Lower leg skin (tissue), 4 donors: ENCODE measurements around the gene GNAS. TPM values are rescaled to one million over a fixed set of nuclear protein-coding genes. Genes with fewer than 3 reads are reported as not detected.

Experiments
- DNase-seq, 2 donors: peaks; one replicate each; pipeline ENCODE4 v3.0.0-alpha.2; 2019; ENCODE audit warnings: low spot score in 2 of 2
- H3K4me3 ChIP-seq: fragments of 200-600 bp; sonication (generic); 2 replicates; pipeline ENCODE4 v1.5.1; 2017; ENCODE audit warnings: mild to moderate bottlenecking, low read depth; ENCODE audit not compliant: poor library complexity, severe bottlenecking
- POLR2A ChIP-seq, 2 donors: fragments of 450-650 bp; IDR thresholded peaks; one replicate each; pipeline ENCODE4 v1.6.1; 2016 to 2017; ENCODE audit warnings: antibody characterized with exemption in 2 of 2, mild to moderate bottlenecking in 1 of 2, moderate library complexity in 1 of 2
- WGBS, 2 donors: methylation state at CpG; one replicate each; pipeline ENCODE4 v1.1.5; 2018; 5-methylcytosine and 5-hydroxymethylcytosine counted together
- intact Hi-C: fragments of 100-400 bp; cut with DNase I; formaldehyde crosslinking; loops from one replicate; pipeline ENCODE4 v1.15.0; 2023; ENCODE audit warnings: low total_unique reads
- total RNA-seq, 4 donors: library from RNA; depleted of rRNA; stranded (reverse); fragments of >200 nt; gene quantifications; one replicate each; pipeline ENCODE4 v1.1.0, GENCODE V29; 2016
- TF ChIP-seq, protein P1 (sequence below), 3 donors: fragments of 450-650 bp; IDR thresholded peaks; one replicate each; pipeline ENCODE4 v1.5.1; 2016; ENCODE audit warnings: antibody characterized with exemption in 3 of 3, mild to moderate bottlenecking in 3 of 3, moderate library complexity in 2 of 3

Gene GNAS
- total RNA-seq, 4 donors from 2014 or later: 335 to 473 (median 391) TPM

DNA sequence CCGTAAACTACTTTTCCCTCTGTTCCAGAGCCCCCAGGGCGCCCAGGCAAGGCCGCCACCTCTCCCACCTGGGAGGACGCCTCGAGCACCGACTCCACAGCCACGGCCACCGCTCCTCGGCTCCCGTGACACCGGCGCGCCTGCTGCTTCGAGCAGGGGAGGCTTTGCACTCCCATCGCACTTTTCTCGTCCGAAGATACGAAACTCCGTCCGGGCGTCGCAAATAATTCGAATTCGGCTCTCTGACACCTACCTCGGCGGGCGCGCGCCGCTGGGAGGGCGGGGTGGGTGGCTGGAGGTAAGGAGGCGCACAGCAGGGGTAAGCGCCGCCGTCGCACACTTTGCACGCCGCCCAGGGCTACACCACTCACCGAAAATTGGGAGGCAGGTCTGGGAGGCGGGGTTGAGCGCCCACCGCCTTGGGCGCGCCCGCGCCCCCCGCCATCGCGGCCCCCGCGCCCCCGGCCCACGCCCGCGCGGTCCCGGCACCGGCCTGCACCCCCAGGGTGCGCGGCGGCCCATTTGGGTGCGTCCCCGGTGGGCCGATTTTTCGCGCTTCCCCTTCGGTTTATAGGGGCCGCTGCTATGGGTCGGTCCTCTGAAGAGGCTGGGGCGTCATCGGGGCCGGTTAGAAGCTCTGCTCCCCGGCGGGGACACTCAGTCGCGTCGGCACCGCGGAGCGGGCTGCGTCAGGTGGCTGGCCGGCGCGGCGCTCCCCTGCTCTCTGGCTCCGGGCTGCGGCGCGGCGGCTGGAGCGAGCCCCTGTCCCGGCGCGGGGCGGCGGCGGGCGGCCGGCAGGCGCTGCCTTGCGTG is 36.2 kb downstream of the GNAS start:
- TF ChIP-seq, protein P1, sequence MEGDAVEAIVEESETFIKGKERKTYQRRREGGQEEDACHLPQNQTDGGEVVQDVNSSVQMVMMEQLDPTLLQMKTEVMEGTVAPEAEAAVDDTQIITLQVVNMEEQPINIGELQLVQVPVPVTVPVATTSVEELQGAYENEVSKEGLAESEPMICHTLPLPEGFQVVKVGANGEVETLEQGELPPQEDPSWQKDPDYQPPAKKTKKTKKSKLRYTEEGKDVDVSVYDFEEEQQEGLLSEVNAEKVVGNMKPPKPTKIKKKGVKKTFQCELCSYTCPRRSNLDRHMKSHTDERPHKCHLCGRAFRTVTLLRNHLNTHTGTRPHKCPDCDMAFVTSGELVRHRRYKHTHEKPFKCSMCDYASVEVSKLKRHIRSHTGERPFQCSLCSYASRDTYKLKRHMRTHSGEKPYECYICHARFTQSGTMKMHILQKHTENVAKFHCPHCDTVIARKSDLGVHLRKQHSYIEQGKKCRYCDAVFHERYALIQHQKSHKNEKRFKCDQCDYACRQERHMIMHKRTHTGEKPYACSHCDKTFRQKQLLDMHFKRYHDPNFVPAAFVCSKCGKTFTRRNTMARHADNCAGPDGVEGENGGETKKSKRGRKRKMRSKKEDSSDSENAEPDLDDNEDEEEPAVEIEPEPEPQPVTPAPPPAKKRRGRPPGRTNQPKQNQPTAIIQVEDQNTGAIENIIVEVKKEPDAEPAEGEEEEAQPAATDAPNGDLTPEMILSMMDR (IDR thresholded peaks at IDR 0.05): no peak
- peak in 1 of 2 donors; percentile 70 for TF ChIP-seq POLR2A (IDR thresholded peaks at IDR 0.05)
- H3K4me3 ChIP-seq: peak overlapping the region; percentile 62
- intact Hi-C loops: no loop called here
- DNase-seq: peak; percentile 75 to 96
- WGBS, 2 donors: 62 to 67% methylated on average over 50 to 95 of the region's 101 CpGs

DNA sequence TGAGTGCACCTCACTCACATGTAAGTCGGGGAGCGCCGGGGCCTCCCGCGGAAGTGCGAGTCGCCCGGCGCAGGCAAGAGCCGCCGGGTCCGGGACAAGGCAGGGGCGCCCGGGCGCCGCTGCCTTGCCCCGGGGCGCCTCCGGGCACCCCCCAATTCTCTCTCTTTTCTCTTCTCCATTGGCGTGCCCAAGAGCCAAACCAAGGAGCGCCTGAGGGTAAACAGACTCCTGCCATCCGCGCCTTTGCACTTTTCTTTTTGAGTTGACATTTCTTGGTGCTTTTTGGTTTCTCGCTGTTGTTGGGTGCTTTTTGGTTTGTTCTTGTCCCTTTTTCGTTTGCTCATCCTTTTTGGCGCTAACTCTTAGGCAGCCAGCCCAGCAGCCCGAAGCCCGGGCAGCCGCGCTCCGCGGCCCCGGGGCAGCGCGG is 36.8 kb downstream of the GNAS start:
- peak overlapping the region; percentile 32 for H3K4me3 ChIP-seq
- TF ChIP-seq POLR2A (IDR thresholded peaks at IDR 0.05): no peak
- TF ChIP-seq, protein P1 (IDR thresholded peaks at IDR 0.05): no peak
- DNase-seq: no peak
- intact Hi-C loops: no loop called here
- 28 to 47% methylated on average over 31 to 35 of the region's 35 CpGs for WGBS, 2 donors

DNA sequence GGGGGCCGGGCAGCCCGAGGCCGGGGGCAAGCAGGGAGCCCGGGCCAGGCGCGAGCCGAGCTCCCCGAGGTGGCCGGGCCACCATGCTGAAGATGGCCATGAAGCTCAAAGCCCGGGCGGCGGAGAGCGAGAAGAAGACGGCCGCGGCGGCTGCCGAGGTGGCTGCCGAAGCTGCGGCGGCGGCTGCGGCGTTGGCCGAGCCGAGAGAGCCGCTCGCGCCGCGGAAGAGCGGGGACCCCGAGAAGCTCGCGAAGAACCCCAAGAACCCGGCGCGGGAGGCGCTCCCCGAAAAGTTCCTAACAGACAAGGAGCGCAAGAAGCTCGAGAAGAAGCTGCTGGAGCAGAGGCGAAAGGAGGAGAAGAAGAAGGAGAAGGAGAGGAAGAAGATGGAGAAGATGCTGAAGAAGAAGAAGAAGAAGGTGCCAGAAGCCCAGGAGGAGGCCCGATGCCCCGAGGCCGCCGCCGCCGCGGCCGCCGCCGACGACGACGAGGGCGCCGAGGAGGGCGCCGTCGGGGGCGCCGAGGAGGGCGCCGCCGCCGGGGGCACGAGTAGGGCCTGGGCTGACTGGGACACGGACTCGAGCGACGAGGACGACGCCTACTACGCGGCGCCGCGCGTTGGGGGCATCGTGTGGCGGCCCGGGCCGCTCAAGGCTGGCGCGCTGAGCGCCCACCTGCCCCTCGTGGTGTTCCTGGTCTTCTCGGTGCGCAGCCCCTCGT is 37.4 kb downstream of the GNAS start:
- WGBS, 2 donors: 58 to 59% methylated on average over 66 to 67 of the region's 91 CpGs
- H3K4me3 ChIP-seq: peak overlapping the region; percentile 52
- intact Hi-C loops: loop anchor here (5.0 kb wide), 1 partner anchor 92 kb away; the partner anchor contains the start of gene NELFCD
- DNase-seq: no peak
- TF ChIP-seq, protein P1 (IDR thresholded peaks at IDR 0.05): no peak
- TF ChIP-seq POLR2A (IDR thresholded peaks at IDR 0.05): no peak

DNA sequence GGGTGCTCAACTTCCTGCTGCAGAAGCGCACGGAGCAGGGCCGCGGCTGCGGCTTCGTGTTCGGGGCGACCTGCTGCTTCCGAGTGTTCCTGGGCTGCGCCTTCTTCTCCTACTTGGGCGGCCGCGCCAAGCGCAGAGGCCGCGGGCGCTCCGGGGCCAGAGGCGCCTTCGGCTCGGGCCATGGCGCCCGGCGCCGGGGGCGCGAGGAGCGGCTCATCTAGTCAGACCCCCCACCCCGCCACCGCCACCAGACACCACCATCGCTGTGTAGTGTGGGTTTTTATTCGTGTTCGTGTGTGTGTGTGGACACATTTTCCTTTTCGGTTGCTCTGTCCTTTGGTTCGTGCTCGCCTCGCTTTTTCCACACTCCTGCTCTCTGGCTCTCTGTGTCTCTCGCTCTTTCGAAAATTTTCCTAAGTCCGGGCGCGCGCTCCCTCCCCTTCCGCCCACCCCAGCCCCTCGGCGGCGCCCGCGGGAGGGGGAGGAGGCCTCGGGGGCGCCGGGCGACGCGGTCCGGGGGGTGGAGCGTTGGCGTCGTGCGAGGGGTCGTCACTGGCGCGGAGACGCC is 38.1 kb downstream of the GNAS start:
- H3K4me3 ChIP-seq: peak overlapping the region; percentile 52
- DNase-seq: peak; percentile 69 to 96
- WGBS, 2 donors: 0% methylated on average over 35 to 37 of the region's 64 CpGs
- no peak for TF ChIP-seq POLR2A (IDR thresholded peaks at IDR 0.05)
- TF ChIP-seq, protein P1 (IDR thresholded peaks at IDR 0.05): no peak
- intact Hi-C loops: loop anchor here (5.0 kb wide), 1 partner anchor 92 kb away; the partner anchor contains the start of gene NELFCD

DNA sequence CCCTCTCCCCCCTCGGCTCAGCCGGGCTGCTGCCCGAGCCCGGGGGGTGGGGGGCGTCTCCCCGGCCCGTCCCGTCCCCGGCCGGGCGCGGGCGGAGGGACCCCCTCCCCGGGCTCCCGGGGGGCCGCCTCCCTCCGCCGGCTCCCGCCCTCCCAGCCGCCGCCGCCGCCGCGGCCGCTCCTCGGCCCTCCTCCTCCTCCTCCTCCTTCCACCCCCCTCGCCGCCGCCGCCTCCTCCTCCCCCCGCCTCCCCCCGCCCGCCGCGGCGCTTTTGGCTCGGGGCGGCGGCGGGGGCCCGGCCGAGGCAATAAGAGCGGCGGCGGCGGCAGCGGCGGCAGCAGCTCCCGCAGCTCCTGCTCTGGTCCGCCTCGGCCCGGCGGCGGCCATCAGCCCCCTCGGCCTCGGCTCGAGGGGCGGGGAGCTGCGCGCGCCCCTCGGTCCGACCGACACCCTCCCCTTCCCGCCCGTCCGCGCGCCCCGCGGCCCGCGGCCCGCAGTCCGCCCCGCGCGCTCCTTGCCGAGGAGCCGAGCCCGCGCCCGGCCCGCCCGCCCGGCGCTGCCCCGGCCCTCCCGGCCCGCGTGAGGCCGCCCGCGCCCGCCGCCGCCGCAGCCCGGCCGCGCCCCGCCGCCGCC is 38.7 kb downstream of the GNAS start:
- TF ChIP-seq POLR2A (IDR thresholded peaks at IDR 0.05): no peak
- TF ChIP-seq, protein P1 (IDR thresholded peaks at IDR 0.05): no peak
- peak overlapping the region; percentile 69 for H3K4me3 ChIP-seq
- WGBS, 2 donors: 0 to 1% methylated on average over 21 to 23 of the region's 105 CpGs
- intact Hi-C loops: loop anchor here (5.0 kb wide), 1 partner anchor 91 kb away; the partner anchor contains the start of gene NELFCD
- DNase-seq: peak; percentile 59 to 95
